Mucosa of gallbladder (tissue), 1 donor: ENCODE data around the gene GGT6. TPM values are rescaled to one million over a fixed set of nuclear protein-coding genes. Genes with fewer than 3 reads are reported as not detected.
"Not testable (repeated sequence)": the region's sequence is repeated elsewhere in the genome, so short reads cannot be mapped to it uniquely, and the experiment has no call there.

Source experiments
- DNase-seq: peaks from one replicate; pipeline ENCODE4 v3.0.0-alpha.2; 2020; ENCODE audit warnings: low spot score
- total RNA-seq: library from RNA; stranded (reverse); gene quantifications from one replicate; pipeline ENCODE4 v1.2.1, GENCODE V29; 2021
- donor health status: DM: no; HTN: no; CAD: no.

The GGT6 gene
- total RNA-seq, 1 donor from 2014 or later: 21.3 TPM

DNA sequence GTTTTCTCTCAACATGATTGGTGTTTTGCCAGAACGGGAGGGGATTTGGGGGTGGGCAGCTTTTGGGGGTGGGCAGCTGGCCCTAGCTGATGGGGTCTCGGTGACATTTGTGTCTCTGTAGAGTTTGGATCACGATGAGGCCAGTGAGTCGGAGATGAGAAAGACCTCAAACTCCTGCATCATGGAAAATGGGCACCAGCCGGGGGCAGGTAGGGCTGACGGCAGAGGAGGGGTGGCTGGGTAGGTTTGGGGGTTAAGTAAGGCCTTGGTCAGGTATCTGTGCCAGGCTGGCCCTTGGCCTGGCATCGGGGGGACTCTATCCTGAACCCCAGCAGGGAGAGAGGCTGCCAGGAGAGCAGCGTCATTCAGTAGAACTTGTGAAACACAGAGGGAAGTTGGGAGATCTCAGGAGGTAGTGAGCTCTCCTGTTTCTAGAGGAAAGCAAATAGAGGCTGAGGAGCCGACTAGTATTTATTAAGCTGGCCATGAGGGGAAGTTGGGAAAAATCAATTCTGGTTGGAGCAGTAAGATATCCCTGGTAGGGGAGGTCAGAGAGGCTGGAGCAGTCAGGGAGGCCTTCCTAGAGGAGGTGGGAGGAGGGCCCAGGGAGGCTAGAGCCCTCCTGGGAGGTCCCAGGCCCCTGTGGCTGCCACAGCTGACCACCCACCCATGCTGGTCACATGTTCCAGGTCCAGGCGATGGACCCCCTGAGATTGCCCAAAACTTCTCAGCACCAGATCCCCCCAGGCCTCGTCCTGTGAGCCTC lies 32.0 kb upstream of the GGT6 start:
- DNase-seq: no peak

DNA sequence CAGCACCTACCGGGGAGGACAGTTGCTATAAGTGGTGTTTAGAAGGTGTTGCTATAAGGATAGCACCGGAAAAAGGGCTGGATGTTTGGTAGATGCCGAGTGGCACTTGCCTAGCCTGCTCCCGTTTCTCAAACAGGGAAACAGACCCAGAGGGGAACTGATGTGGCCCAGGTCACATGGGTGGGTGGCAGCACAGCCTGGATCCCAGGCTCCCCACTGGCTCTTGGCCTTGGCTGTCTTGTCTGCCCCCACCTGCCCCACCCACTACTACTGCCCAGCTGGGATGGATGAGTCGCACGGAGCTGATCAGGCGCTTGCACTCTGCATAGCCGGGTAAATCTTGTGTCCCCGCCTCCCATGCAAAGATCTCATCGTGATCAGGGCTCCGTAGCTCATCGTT lies 31.2 kb upstream of the GGT6 start:
- DNase-seq: no peak

DNA sequence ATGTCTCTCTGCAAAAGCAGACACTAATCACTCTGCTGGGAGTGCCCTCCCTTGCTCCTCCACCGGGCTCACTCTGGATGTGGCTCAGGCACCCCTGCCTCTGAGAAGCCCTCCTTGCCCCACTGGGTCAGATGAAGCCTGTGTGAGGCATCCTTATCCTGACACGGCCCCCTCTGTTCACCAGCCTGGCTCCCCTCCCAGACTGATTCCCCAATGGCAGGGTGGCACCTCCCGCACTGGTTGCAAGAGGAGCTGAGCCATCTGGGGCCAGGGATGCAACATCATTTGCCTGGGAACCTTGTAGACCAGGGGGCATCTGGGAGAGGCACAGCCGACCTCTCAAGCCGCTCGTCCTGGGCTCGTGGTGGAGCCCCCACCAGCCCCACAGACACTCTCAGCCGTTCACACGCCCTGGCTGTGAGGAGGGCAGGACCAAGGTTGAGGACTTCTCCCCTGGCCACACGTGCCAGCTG lies 30.6 kb upstream of the GGT6 start:
- DNase-seq: no peak

DNA sequence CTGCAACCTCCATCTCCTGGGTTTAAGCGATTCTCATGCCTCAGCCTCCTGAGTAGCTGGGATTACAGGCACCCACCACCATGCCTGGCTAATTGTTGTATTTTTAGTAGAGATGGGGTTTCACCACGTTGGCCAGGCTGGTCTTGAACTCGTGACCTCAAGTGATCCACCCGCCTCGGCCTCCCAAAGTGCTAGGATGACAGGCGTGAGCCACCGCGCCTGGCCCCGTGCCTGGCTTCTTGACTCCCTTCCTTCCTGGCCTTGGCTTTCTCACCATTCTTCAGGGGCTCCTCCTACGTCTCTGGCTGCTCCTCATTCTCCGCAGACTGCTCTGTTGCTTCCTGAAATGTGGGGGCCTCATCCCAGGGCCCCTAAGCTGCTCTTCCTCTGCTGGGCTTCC lies 29.7 kb upstream of the GGT6 start:
- DNase-seq: not testable (repeated sequence)

DNA sequence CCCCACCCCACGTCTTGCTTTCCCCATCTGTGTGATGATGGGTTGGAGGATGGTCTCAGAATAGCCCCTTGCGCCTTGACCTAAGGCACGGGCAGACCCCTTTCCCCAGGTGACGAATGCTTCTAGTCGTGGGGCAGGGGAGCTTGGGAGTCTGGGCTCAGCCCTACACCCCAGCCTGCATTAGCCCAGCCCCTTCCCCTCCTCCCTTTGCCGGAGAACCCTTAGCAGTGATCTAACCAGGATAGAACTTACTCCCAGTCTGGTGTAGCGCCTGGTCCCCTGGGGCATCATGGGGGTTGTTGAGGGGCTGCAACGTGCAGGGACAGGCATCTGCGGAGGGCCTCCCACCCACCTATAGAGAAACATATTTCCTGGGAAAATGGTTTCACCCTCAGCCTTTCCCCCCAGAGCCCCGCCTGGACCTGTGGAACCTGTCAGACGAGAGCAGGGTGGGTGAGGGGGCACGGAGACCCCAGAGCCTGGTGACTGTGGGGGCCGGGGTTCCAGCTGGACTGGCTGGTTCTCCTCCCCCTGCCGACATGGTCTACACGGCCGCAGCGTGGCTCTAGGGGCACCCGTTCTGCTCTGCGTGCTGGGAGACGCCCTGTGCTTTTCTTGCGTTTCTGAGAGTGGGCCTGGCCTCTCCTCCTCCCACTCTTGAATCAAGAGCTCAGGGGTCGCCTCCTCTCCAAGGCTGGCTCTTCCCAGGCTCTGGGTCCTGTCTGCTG lies 28.7 kb upstream of the GGT6 start:
- DNase-seq: no peak

DNA sequence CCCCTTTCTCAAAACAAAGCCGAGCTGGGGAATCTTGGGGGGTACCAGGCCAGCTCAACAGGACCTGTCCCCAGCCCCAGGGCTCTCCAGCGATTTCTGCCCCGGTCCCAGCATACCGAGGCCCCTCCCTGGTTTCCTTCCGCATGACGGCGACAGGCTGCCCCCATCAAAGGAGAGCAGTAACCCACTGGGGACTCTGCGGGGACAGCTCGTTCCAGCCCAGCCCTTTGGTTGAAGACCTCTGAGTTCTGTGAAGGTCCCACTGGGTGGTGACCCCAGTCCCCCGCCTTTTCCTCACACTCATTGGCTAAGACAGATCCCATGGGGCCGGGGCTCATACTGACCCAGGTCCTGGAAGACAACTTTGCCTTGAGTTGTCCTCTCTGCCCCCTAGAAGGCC lies 28.0 kb upstream of the GGT6 start:
- no peak for DNase-seq

GRCh38 chr17:4587803-4588202 lies 27.4 kb upstream of the GGT6 start:
- no peak for DNase-seq

GRCh38 chr17:4587195-4587594 lies 26.8 kb upstream of the GGT6 start:
- no peak for DNase-seq

DNA sequence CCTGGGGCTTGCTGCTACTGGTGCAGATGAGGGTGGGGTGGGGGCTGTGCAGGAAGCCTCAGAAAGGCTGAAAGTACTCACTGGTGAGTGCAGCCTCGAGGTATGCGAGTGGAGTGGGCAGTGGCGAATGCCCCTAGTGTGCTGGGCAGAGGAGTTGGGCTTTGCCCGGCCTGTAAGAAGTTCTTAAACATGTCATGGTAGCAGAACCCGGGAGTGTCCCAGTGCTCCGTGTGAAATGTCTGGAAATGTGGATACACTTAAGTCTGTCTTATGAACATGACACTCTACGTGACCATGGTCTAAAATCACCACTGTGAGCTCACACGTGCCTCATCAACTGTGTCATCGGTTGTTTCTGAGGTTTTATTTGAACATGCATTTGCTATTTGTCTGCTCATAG lies 25.7 kb upstream of the GGT6 start:
- DNase-seq: no peak

DNA sequence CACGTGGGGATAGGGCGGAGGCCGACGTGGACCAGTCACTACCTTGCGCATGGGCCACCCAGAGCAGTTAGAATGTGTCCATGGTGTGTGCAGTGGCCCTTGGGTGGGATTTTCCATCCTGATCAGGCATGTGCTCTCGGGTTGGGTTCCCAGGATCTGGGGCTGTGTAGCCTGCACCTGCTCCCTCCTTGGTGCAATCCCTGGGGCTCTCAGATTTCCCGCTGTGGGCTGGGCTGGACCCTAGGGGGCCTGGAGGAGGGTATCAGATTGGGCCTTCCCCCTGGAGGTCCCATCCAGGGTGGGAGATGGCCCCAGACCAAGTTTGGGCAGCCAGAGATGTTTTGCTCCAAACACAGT lies 25.2 kb upstream of the GGT6 start:
- no peak for DNase-seq

DNA sequence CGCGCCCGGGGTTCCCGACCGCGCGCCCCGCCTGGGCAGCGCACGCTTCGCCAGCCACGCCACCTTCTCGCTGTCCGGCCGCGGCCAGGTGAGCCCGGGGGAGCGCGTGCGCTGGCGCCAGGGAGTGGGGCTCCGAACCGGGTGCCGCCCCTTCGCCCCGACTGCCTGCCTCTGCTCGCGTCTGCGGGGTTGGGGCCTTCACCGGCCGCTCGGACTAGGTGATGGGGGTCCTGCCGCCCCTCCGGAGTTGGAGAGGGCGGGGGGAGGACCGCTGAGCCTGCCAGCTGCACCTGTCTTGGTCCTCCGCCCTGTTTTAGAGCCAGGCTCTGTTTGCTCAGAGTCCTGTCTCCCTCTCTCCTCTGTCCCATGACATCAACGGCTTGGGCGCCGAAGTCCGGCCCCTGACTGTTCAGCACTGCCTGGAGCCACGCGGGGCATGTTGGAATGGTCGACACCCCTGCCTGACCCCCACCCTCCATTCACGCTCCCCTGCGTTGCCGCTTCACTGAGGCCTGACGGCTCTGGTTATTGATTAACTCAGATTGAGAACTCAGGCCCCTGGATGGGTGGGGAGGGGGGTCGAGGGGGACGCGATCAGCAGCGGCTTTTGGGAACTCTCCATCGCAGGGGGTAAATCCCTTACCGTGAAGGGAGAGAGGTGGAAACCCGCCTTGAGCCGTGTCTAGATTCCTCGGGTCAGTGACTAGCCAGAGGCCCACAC lies 24.7 kb upstream of the GGT6 start:
- DNase-seq: no peak

GRCh38 chr17:4584101-4584916 lies 23.9 kb upstream of the GGT6 start, which contains the start of gene SMTNL2:
Gene SMTNL2, plus strand, starts transcription at chr17:4584529. Its CDS starts 77 bp downstream, at chr17:4584606.
- DNase-seq: no peak

DNA sequence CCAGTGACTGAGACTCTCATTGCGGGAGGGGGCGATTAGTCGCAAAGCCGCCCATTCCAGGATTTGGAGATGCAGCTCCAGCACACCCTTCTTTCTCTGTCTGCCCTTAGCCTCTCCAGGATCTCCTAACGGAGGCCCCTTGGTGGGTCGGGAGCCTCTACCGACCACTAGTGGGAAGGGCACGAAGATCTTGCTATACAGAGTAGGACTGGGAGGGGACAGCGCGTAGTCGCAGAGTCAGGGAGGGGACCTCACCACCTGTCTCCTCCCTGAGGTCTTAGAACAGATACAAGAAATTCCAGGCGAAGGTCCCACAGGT lies 23.4 kb upstream of the GGT6 start:
- no peak for DNase-seq

GRCh38 chr17:4583206-4583605 lies 22.8 kb upstream of the GGT6 start:
- no peak for DNase-seq

- no peak for DNase-seq
Observed at GRCh38 chr17:4582691-4583090, 22.3 kb upstream of the GGT6 start.

GRCh38 chr17:4582101-4582501 lies 21.7 kb upstream of the GGT6 start:
- no peak for DNase-seq

- DNase-seq: no peak
Observed at GRCh38 chr17:4580291-4580690, 19.9 kb upstream of the GGT6 start.

- no peak for DNase-seq
Observed at GRCh38 chr17:4579678-4580077, 19.3 kb upstream of the GGT6 start.

- not testable (repeated sequence) for DNase-seq
Observed at GRCh38 chr17:4578349-4578748, 18.0 kb upstream of the GGT6 start.

GRCh38 chr17:4577386-4577993 lies 17.1 kb upstream of the GGT6 start:
- DNase-seq: no peak

GRCh38 chr17:4576729-4577322 lies 16.4 kb upstream of the GGT6 start:
- no peak for DNase-seq
